Measurements from ENCODE around the gene HOXA1. TPM values are rescaled to one million over a fixed set of nuclear protein-coding genes. Genes with fewer than 3 reads are reported as not detected.

HOXA1 gene
- total RNA-seq, 1 donor from 2014 or later: 3.5 TPM

DNA sequence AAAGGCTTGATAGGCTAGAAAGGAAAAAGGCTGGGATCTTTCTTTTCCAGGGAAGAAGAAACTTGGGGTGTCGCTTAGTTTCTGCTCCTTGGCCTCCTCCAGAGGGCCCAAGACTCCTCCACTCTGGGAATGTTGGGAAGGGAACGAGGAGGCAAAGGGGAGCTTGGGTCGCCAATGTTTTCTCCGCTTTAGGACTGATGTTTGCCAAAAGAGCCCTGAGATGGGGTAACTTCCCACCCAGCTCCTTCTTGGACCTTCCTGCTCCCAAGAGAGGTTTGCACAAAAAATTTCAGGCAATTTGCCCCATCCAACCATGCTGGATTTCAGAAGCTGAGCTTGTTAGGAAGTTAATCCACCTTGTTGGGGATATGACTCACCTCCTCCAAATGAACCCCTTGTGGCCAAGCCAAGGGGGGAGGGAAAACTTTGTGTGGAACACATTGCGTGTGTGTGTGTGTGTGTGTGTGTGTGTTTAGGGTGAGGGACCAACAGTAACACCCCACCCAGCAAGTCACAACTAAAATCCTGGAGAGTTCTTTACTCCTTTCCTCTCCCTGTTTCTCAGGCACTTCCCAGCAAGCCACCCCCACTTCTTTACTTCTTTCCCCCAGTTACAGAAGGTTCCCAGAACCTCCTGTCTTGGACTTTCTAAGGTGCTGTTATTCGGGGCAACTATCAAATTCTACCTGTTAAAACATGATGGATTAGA lies 15.4 kb upstream of the HOXA1 start:
- no peak overlapping the region for H3K27ac Mint-ChIP-seq (ENCODE audit: unreplicated experiment)
- DNase-seq (ENCODE audit: low spot score): no peak

DNA sequence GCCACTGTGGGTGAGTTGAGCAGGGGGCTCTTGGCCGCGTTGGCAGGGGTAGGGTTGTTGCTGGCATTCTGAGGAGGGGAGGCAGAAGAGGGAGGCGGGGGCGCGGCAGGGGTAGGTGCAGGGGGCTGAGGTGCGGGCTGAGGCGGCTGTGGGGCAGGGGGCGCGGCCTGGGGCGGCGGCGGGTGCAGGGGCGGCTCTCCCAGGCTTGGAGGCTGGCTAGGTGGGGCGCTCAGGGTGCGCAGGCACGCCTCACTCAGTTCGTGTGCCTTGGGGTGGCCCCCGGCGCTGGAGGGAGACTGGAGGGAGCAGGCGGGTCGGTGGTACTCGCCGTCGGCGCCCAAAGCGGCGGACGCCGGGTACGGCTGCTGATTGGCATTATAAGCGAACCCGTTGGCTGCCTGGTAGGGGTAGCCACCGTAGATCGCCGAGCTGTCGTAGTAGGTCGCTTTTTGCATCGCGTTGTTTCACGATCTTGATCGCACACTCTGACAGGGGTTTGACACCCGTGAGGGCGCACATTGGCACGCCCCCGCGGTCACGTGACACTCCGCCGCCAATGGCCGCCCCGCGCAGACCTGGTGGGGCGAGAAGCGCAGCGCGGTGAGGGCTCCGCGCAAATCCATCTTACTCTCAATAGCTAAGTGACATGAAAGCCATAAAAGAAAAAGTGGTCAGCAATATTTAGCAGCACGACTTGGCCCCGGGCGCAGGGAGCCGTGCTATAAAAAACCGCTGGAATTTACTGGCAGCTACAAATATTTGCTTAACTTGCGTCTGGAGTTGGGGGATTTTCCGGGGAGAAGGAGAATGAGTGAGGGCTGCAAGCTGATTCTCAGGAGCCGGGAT lies 14.6 kb upstream of the HOXA1 start:
- no peaks in the 10 kb centered on the region for H3K9me3 Mint-ChIP-seq (ENCODE audit: unreplicated experiment)
- DNase-seq (ENCODE audit: low spot score): no peak
- TF ChIP-seq, protein P1, sequence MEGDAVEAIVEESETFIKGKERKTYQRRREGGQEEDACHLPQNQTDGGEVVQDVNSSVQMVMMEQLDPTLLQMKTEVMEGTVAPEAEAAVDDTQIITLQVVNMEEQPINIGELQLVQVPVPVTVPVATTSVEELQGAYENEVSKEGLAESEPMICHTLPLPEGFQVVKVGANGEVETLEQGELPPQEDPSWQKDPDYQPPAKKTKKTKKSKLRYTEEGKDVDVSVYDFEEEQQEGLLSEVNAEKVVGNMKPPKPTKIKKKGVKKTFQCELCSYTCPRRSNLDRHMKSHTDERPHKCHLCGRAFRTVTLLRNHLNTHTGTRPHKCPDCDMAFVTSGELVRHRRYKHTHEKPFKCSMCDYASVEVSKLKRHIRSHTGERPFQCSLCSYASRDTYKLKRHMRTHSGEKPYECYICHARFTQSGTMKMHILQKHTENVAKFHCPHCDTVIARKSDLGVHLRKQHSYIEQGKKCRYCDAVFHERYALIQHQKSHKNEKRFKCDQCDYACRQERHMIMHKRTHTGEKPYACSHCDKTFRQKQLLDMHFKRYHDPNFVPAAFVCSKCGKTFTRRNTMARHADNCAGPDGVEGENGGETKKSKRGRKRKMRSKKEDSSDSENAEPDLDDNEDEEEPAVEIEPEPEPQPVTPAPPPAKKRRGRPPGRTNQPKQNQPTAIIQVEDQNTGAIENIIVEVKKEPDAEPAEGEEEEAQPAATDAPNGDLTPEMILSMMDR (IDR thresholded peaks at IDR 0.05; ENCODE audit: unreplicated experiment): no peak
- H3K36me3 Mint-ChIP-seq (ENCODE audit: low read depth, unreplicated experiment): no peaks in the 10 kb centered on the region
- peak overlapping the region; percentile 65 for H3K4me3 Mint-ChIP-seq (ENCODE audit: unreplicated experiment)
- peaks cover 42% of the 10 kb centered on the region for H3K27me3 Mint-ChIP-seq (ENCODE audit: unreplicated experiment)
- peaks cover 40% of the 10 kb centered on the region for H3K4me1 Mint-ChIP-seq (ENCODE audit: unreplicated experiment)
- H3K27ac Mint-ChIP-seq (ENCODE audit: unreplicated experiment): no peak overlapping the region

More for the DNA sequence above, 15.4 kb upstream of the HOXA1 start:
- Mint-ChIP-seq H3K36me3 (ENCODE audit: low read depth, unreplicated experiment) (no peaks in the 10 kb centered on the region), H3K27me3 (ENCODE audit: unreplicated experiment) (peaks cover 43% of the 10 kb centered on the region), H3K4me3 (ENCODE audit: unreplicated experiment) (no peak overlapping the region), H3K4me1 (ENCODE audit: unreplicated experiment) (peaks cover 36% of the 10 kb centered on the region), H3K9me3 (ENCODE audit: unreplicated experiment) (no peaks in the 10 kb centered on the region)
- TF ChIP-seq, protein P1 (IDR thresholded peaks at IDR 0.05; ENCODE audit: unreplicated experiment): no peak

DNA sequence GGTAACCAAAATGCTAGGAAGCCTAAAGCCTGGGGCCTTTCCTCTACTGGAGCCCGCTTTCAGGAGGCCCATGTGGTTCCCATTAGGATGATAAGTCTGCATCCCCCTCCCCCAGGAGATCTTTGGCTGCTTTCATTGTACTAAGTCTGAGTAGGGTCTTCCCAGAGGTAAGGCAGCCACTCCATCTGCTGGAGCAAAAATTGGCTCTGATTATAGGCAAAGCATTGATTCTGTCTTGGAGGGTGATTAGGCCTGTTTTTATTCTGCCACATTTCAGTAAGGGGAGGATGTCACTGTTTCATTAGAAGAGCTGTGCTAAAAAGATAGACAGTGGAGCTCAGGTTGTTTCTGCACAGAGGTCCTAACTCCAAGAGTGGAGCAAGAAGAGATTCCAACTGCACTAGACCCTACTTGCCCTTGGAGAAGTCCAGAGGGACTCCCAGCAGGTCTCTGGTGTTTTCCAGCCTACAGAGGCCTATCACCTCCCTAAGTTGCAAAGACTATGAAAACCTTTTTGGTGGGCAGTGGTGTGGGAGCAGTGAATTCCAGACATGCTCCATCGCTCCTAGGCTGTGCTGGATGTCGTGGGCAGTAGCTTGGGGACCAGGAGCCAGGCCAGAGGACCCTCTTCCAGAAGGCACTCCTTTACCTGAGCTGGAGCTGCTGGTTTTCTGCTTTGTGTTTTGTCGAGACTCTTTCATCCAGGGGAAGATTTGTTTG lies 13.8 kb upstream of the HOXA1 start:
- Mint-ChIP-seq H3K27ac (ENCODE audit: unreplicated experiment) (no peak overlapping the region), H3K27me3 (ENCODE audit: unreplicated experiment) (peaks cover 42% of the 10 kb centered on the region), H3K4me3 (ENCODE audit: unreplicated experiment) (peak overlapping the region; percentile 65), H3K4me1 (ENCODE audit: unreplicated experiment) (peaks cover 40% of the 10 kb centered on the region), H3K9me3 (ENCODE audit: unreplicated experiment) (no peaks in the 10 kb centered on the region), H3K36me3 (ENCODE audit: low read depth, unreplicated experiment) (no peaks in the 10 kb centered on the region)
- DNase-seq (ENCODE audit: low spot score): no peak
- TF ChIP-seq, protein P1 (IDR thresholded peaks at IDR 0.05; ENCODE audit: unreplicated experiment): no peak

DNA sequence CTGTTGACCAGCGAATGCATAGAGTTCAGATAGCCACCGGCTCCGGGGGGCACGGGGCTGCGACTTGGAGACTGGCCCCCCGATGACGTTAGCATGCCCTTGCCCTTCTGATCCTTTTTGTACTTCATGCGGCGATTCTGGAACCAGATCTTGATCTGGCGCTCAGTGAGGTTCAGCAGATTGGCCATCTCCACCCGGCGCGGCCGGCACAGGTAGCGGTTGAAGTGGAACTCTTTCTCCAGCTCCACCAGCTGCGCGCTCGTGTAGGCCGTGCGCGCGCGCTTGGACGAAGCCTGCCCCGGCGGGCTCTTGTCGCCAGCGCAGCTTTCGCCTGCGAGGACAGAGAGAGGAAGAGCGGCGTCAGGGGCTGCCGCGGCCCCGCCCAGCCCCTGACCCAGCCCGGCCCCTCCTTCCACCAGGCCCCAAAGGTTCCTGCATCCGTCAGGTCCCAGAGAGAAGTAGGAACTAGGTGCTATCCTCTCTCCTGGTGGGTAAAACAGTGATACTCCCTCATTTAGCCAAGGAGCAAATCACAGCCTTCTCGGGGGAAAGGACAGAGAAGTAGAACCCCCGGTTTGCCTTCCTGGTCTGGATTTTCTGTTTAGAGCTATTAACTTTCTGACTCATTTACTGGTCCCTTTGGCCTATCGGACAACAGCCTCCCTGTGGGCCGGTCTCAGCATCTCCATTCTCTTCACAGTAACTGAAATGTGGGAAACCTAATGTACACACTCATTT lies 12.8 kb upstream of the HOXA1 start:
- no peaks in the 10 kb centered on the region for H3K36me3 Mint-ChIP-seq (ENCODE audit: low read depth, unreplicated experiment)

More for the DNA sequence above, 12.8 kb upstream of the HOXA1 start:
- Mint-ChIP-seq H3K4me1 (ENCODE audit: unreplicated experiment) (peaks cover 43% of the 10 kb centered on the region), H3K9me3 (ENCODE audit: unreplicated experiment) (no peaks in the 10 kb centered on the region), H3K27ac (ENCODE audit: unreplicated experiment) (no peak overlapping the region), H3K4me3 (ENCODE audit: unreplicated experiment) (peak overlapping the region; percentile 31), H3K27me3 (ENCODE audit: unreplicated experiment) (peaks cover 44% of the 10 kb centered on the region)
- TF ChIP-seq, protein P1 (IDR thresholded peaks at IDR 0.05; ENCODE audit: unreplicated experiment): no peak
- DNase-seq (ENCODE audit: low spot score): peak; percentile 65
